HFF-Myc (cell line): ENCODE data around the gene LY86.

Experiments
- DNase-seq: peaks from one replicate; pipeline ENCODE4 v3.0.0-alpha.2; 2011; ENCODE audit warnings: low read depth; ENCODE audit errors: extremely low read depth
- H3K4me3 ChIP-seq: replicated peaks from 2 replicates; pipeline ENCODE4 v1.5.1; 2011; ENCODE audit warnings: low read depth, mild to moderate bottlenecking, control low read depth, low read length
- TF ChIP-seq, protein P1 (sequence below): IDR thresholded peaks from 2 replicates; pipeline ENCODE4 v1.5.1; 2012; ENCODE audit warnings: mild to moderate bottlenecking, low read depth, low read length, control low read depth; ENCODE audit errors: missing control alignments

LY86 gene

GRCh38 chr6:6685249-6686040, 96.9 kb downstream of the LY86 start:
- TF ChIP-seq, protein P1, sequence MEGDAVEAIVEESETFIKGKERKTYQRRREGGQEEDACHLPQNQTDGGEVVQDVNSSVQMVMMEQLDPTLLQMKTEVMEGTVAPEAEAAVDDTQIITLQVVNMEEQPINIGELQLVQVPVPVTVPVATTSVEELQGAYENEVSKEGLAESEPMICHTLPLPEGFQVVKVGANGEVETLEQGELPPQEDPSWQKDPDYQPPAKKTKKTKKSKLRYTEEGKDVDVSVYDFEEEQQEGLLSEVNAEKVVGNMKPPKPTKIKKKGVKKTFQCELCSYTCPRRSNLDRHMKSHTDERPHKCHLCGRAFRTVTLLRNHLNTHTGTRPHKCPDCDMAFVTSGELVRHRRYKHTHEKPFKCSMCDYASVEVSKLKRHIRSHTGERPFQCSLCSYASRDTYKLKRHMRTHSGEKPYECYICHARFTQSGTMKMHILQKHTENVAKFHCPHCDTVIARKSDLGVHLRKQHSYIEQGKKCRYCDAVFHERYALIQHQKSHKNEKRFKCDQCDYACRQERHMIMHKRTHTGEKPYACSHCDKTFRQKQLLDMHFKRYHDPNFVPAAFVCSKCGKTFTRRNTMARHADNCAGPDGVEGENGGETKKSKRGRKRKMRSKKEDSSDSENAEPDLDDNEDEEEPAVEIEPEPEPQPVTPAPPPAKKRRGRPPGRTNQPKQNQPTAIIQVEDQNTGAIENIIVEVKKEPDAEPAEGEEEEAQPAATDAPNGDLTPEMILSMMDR, result no peak
- DNase-seq, result no peak

DNA sequence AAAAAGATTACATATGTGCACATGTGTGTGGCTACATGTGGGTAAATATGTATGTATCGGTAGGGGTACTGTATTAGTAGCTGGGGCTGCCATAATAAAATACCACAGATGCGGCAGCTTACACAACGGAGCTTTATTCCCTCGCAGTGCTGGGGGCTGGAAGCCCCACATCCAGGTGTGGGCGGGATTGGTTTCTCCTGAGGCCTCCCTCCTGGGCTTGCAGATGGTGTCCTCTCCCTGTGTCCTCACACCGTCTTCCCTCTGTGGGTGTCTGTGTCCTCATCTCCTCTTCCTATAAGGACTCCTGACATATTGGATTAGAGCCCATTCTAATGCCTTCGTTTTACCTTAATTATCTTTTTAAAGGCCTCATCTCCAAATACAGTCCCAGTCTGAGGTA, 97.7 kb downstream of the LY86 start:
- no peak overlapping the region for H3K4me3 ChIP-seq
- DNase-seq, result no peak
- TF ChIP-seq, protein P1, result no peak

More at GRCh38 chr6:6685249-6686040, 96.9 kb downstream of the LY86 start:
- H3K4me3 ChIP-seq, result no peak overlapping the region

DNA sequence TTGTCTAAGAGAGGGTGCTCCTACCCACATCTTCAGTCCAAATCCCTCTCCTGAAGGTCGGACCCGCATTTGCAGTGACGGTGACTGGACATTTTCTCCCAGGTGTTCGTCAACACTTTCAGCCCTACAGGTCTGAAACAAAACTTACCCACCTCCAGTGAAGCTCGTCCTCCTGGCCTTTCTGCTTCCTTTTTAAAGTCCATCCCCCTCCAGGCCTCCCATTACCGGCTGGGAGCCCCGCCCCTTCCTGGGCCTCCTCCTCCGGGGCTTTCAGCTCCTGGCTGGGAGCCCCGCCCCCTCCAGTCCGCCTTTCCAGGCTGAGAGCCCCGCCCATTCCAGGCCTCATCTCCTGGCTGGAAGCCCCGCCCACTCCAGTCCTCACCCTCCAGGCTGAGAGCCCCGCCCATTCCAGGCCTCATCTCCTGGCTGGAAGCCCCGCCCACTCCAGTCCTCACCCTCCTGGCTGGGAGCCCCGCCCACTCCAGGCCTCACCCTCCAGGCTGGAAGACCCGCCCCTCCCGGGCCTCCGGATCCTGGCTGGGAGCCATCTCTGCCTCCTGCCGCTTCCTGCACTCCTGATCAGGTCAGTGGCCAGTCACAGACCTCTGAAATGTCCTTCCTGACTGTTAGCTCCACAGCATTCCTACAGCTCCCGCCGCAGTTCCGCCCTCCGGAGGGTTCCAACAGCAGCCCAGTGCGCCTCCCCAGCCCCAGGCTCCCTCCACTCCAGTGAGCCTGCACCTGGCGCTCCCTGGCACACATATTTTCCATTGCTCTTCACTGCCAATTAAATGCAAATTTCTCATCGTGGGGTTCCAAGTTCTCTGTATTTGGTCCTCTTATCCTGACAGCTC, 98.5 kb downstream of the LY86 start:
- DNase-seq, result no peak
- no peak overlapping the region for H3K4me3 ChIP-seq
- TF ChIP-seq, protein P1, result no peak

- TF ChIP-seq, protein P1, result no peak
- no peak overlapping the region for H3K4me3 ChIP-seq
- DNase-seq, result no peak
These were observed 99.8 kb downstream of the LY86 start for GRCh38 chr6:6688283-6688682.

GRCh38 chr6:6688951-6689350, 100.4 kb downstream of the LY86 start:
- no peak for DNase-seq
- H3K4me3 ChIP-seq, result no peak overlapping the region
- TF ChIP-seq, protein P1, result no peak

- no peak for DNase-seq
- H3K4me3 ChIP-seq, result no peak overlapping the region
- TF ChIP-seq, protein P1, result no peak
These were observed 101.1 kb downstream of the LY86 start for GRCh38 chr6:6689400-6690143.
